Loucy (cell line): ENCODE results near the gene LIPC.

Experiments
- H2AFZ ChIP-seq: fragments of 200-600 bp; sonication (generic); 2 replicates; pipeline ENCODE4 v1.6.0; 2016; ENCODE audit warnings: antibody characterized with exemption, mild to moderate bottlenecking, low read length, moderate library complexity
- H3F3A ChIP-seq: fragments of 200-600 bp; 2 replicates; pipeline ENCODE4 v1.6.0; 2016; ENCODE audit warnings: antibody characterized with exemption, low read depth, mild to moderate bottlenecking
- H3K27me3 ChIP-seq: fragments of 200-600 bp; sonication (generic); 2 replicates; pipeline ENCODE4 v1.6.1; 2014; ENCODE audit warnings: low read length, mild to moderate bottlenecking; ENCODE audit not compliant: insufficient read depth, poor library complexity, severe bottlenecking
- H3K36me3 ChIP-seq: fragments of 200-600 bp; sonication (generic); 2 replicates; pipeline ENCODE4 v1.6.1; 2016; ENCODE audit warnings: low read length; ENCODE audit not compliant: insufficient read depth
- H3K4me1 ChIP-seq: fragments of 200-600 bp; sonication (generic); 2 replicates; pipeline ENCODE4 v1.5.1; 2014; ENCODE audit warnings: low read length, mild to moderate bottlenecking; ENCODE audit not compliant: insufficient read depth, poor library complexity, severe bottlenecking
- H3K4me2 ChIP-seq: fragments of 200-600 bp; sonication (generic); 2 replicates; pipeline ENCODE4 v1.6.0; 2014; ENCODE audit warnings: antibody characterized with exemption, low read length, low read depth, mild to moderate bottlenecking; ENCODE audit not compliant: poor library complexity, severe bottlenecking
- H3K4me3 ChIP-seq: fragments of 200-600 bp; sonication (generic); 2 replicates; pipeline ENCODE4 v1.5.1; 2014; ENCODE audit warnings: low read length, mild to moderate bottlenecking, mixed read lengths; ENCODE audit not compliant: poor library complexity, severe bottlenecking
- H3K79me2 ChIP-seq: fragments of 200-600 bp; sonication (generic); 2 replicates; pipeline ENCODE4 v1.6.1; 2014; ENCODE audit warnings: low read length; ENCODE audit not compliant: insufficient read depth
- H3K9ac ChIP-seq: fragments of 200-600 bp; sonication (generic); 2 replicates; pipeline ENCODE4 v1.6.0; 2014; ENCODE audit warnings: mild to moderate bottlenecking, low read depth, low read length, moderate library complexity; ENCODE audit not compliant: poor library complexity, severe bottlenecking
- H3K9me2 ChIP-seq: fragments of 200-600 bp; sonication (generic); replicated peaks from 2 replicates; pipeline ENCODE4 v1.6.1; 2016; ENCODE audit warnings: low read depth, low read length, mixed read lengths
- H3K9me3 ChIP-seq: fragments of 200-600 bp; sonication (generic); 2 replicates; pipeline ENCODE4 v1.6.1; 2014; ENCODE audit warnings: mild to moderate bottlenecking, antibody characterized with exemption, low read length, low read depth; ENCODE audit not compliant: insufficient read depth
- H4K20me1 ChIP-seq: fragments of 200-600 bp; sonication (generic); 2 replicates; pipeline ENCODE4 v1.6.0; 2014; ENCODE audit warnings: antibody characterized with exemption, low read length, mild to moderate bottlenecking; ENCODE audit not compliant: insufficient read depth, poor library complexity, severe bottlenecking
- EZH2phosphoT487 ChIP-seq: fragments of 200-600 bp; IDR thresholded peaks from 2 replicates; pipeline ENCODE4 v1.6.1; 2018; ENCODE audit warnings: antibody characterized with exemption, mild to moderate bottlenecking, moderate library complexity, borderline replicate concordance
- TF ChIP-seq, protein P1 (sequence below): fragments of 200-600 bp; sonication (generic); conservative IDR thresholded peaks from 2 replicates; pipeline ENCODE4 v1.5.1; 2014; ENCODE audit warnings: mild to moderate bottlenecking, antibody characterized with exemption, low read length

Gene LIPC

DNA sequence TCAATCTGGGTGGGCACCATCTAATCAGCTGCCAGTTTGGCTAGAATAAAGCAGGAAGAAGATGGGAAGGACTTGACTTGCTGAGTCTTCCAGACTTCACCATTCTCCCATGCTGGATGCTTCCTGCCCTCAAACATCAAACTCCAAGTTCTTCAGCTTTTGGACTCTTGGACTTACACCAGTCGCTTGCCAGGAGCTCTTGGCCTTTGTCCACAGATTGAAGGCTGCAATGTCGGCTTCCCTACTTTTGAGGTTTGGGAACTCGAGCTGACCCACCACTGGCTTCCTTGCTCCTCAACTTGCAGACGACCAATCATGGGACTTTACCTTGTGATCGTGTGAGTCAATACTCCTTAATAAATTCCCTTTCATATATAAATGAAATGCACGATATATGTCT, 8.6 kb upstream of the LIPC start:
- no peak overlapping the region for H3K4me2 ChIP-seq
- peaks cover 3% of the 10 kb centered on the region for H3K4me1 ChIP-seq
- H3K36me3 ChIP-seq = no peaks in the 10 kb centered on the region
- no peaks in the 10 kb centered on the region for H3K9me2 ChIP-seq
- no peaks in the 10 kb centered on the region for H3K9me3 ChIP-seq
- H3K79me2 ChIP-seq = no peaks in the 10 kb centered on the region
- no peak overlapping the region for H3K9ac ChIP-seq
- no peaks in the 10 kb centered on the region for H4K20me1 ChIP-seq
- no peak overlapping the region for H3K4me3 ChIP-seq
- TF ChIP-seq EZH2phosphoT487 = no peak
- TF ChIP-seq, protein P1, sequence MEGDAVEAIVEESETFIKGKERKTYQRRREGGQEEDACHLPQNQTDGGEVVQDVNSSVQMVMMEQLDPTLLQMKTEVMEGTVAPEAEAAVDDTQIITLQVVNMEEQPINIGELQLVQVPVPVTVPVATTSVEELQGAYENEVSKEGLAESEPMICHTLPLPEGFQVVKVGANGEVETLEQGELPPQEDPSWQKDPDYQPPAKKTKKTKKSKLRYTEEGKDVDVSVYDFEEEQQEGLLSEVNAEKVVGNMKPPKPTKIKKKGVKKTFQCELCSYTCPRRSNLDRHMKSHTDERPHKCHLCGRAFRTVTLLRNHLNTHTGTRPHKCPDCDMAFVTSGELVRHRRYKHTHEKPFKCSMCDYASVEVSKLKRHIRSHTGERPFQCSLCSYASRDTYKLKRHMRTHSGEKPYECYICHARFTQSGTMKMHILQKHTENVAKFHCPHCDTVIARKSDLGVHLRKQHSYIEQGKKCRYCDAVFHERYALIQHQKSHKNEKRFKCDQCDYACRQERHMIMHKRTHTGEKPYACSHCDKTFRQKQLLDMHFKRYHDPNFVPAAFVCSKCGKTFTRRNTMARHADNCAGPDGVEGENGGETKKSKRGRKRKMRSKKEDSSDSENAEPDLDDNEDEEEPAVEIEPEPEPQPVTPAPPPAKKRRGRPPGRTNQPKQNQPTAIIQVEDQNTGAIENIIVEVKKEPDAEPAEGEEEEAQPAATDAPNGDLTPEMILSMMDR = no peak
- H3F3A ChIP-seq = no peaks in the 10 kb centered on the region
- no peak overlapping the region for H2AFZ ChIP-seq
- H3K27me3 ChIP-seq = no peaks in the 10 kb centered on the region

DNA sequence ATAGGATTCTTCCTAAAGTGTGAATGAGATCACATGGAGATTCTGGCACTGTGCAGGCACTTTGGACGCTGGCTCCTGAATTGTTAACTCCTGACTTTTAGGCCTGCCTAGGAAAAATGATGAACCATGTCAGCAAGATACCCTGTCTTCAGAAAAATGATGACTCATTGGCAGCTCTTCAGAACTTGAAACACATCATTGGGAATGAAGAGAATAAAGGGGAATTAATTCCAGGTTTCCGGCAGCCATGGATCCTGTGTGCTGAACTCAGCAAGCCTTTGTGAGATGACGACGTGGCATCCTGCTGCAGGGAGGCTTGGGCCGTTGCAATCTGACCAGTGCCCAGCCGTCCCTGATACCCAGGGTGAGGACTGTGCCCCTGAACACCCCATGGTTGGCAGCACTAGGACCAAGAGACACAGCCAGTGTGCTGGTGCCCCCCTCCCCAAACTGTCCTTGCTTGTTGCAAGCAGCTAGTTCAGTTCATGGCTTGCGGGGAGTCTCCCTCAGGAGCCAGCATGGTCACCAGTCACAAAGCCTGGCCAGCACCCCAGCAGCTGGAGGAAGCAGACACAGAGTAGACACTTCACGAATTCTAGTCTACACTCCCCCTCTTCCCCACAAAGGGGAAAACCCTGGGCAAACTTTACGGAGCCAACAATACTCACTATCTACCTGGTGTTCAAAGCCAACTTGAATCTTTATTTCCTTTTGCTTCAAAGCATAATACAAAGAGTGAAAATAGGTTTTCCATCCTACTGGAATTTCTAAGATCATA, 7.8 kb upstream of the LIPC start:
- Histone ChIP-seq H4K20me1 (no peaks in the 10 kb centered on the region), H3F3A (no peaks in the 10 kb centered on the region), H3K79me2 (no peaks in the 10 kb centered on the region), H3K27me3 (no peaks in the 10 kb centered on the region), H3K4me3 (no peak overlapping the region), H3K4me1 (peaks cover 3% of the 10 kb centered on the region), H3K36me3 (no peaks in the 10 kb centered on the region), H2AFZ (no peak overlapping the region), H3K4me2 (no peak overlapping the region), H3K9me2 (no peaks in the 10 kb centered on the region), H3K9ac (no peak overlapping the region), H3K9me3 (no peaks in the 10 kb centered on the region)
- TF ChIP-seq, protein P1 = no peak
- no peak for TF ChIP-seq EZH2phosphoT487

DNA sequence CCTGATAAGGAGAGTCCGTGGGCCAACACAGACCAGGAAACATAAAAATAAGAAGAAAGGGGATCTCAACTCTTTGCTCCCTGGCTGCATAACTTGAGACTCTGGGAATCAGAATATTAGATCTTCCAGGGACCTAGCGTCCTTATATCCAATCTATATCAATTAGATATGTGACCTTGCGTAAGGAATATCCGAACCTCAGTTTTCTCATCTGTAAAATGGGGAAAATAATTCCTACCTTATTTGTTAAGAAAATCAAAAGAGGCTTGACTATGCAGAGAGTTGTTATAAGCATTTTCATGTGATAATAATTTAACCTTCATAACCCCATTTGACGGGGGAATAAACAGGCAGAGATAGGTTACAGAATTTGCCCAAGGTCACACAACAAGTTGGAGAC, 7.1 kb upstream of the LIPC start:
- H3K4me1 ChIP-seq = peaks cover 3% of the 10 kb centered on the region

More for the DNA sequence above, 7.1 kb upstream of the LIPC start:
- no peak overlapping the region for H3K4me2 ChIP-seq
- H3K9ac ChIP-seq = no peak overlapping the region
- H3K4me3 ChIP-seq = no peak overlapping the region
- H4K20me1 ChIP-seq = no peaks in the 10 kb centered on the region
- H3K27me3 ChIP-seq = no peaks in the 10 kb centered on the region
- H3K36me3 ChIP-seq = no peaks in the 10 kb centered on the region
- no peaks in the 10 kb centered on the region for H3K9me3 ChIP-seq
- no peaks in the 10 kb centered on the region for H3K79me2 ChIP-seq
- H3K9me2 ChIP-seq = no peaks in the 10 kb centered on the region
- H2AFZ ChIP-seq = no peak overlapping the region
- TF ChIP-seq, protein P1 = no peak
- TF ChIP-seq EZH2phosphoT487 = no peak
- no peaks in the 10 kb centered on the region for H3F3A ChIP-seq
